ENCODE measurements around the gene RXRB.
"Not testable (repeated sequence)": the region's sequence is repeated elsewhere in the genome, so short reads cannot be mapped to it uniquely, and the experiment has no call there.

RXRB gene

GRCh38 chr6:33200219-33201146, at the start of gene RXRB, which contains the start of gene SLC39A7:
TSS of gene RXRB (minus strand) at chr6:33200665. CDS start at chr6:33200476, 189 bp downstream.
TSS of gene SLC39A7 (plus strand) at chr6:33200867. CDS start at chr6:33201246, 379 bp downstream.
- DNase-seq, result peak; percentile 99

DNA sequence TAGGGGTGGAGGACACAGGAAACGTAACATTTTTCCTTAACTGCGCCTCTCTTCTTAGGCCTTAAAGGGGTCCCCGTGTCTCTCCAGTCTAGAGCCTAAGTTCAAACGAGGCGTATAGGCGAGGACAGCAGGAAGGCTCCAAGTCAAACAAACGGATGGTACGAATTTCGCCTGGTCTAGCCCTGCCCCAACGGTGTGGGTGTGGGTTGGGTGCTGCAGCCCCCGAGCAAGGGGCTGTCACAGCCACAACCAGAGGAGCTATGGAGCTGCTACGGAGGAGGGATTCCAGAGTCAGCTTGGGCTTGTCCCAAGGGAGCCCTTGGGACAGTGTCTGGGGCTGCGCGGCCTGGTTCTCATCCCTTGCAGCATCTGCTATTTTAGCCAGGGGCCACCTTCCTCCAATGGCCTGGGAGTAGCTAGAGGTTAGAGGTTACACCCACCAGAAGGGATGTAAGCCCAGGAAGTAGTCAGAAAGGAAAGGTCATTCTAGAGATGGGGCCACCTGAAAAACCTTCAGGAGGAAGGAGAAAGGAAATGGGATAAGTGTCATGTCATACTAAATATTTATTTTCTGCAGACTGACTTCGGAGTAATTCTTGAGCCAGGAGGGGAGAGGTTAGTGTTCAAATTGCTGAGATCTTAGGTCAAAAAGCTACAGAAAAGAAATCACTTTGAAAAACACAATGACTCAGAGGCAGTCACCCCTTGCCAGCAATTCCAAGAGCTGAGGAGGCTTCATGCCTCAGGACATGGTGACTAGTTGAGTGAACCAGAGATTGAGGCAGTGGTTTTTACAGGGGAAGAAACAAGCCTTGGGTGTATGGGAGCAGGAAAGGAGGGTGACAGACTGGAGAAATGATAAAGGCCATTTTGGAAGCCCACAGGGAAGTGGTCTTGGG, 49.5 kb upstream of the RXRB start:
- DNase-seq, result no peak

GRCh38 chr6:33248932-33249731, 48.7 kb upstream of the RXRB start:
- DNase-seq, result peak; percentile 97

- DNase-seq, result no peak
These were observed 48.1 kb upstream of the RXRB start for GRCh38 chr6:33248643-33248931.

- peak; percentile 72 for DNase-seq
These were observed 47.6 kb upstream of the RXRB start for GRCh38 chr6:33247977-33248642.

- DNase-seq, result no peak
These were observed 43.0 kb upstream of the RXRB start for GRCh38 chr6:33243476-33243875.

DNA sequence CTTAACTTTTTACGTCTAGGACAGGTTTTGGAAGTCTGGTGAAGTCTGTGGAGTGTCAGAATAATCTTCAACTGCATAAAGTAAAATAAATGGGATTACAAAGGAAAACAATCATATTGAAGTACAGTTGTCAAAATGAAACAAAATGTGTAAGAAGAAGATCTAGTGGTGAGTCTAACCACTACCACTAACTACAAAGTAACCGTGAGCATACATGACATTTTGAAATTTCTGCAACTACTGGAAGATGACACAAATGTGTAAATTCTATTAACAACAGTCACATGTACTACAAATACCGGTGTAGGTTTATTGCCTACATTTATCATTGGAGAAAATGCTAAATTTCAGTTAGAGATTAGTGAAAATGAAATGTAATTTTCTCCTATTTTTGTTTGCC, 41.5 kb upstream of the RXRB start:
- DNase-seq, result no peak

- no peak for DNase-seq
These were observed 37.3 kb upstream of the RXRB start for GRCh38 chr6:33237741-33238140.

- DNase-seq, result no peak
These were observed 36.4 kb upstream of the RXRB start for GRCh38 chr6:33236852-33237251.

GRCh38 chr6:33236328-33236727, 35.9 kb upstream of the RXRB start:
- no peak for DNase-seq

GRCh38 chr6:33235221-33235634, 34.8 kb upstream of the RXRB start:
- no peak for DNase-seq

DNA sequence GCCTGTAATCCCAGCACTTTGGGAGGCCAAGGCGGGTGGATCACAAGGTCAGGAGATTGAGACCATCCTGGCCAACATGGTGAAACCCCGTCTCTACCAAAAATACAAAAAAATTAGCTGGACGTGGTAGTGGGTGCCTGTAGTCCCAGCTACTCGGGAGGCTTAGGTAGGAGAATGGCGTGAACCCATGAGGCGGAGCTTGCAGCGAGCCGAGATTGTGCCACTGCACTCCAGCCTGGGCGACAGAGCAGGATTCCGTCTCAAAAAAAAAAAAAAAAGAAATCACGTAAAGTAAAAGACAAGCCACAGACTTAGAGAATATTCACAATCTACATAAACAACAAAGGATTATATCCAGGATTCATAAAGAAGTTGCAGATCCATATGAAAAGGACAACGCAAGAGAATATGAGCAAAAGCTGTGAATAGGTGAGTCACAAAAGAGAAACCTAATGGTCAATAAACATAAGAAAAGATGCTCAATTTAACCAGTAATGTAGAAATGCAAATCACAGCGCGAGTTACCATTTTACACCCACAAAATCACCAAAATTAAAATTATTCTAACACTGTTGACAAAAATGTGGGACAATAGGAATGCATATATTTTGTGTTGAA, 26.1 kb upstream of the RXRB start:
- not testable (repeated sequence) for DNase-seq

- DNase-seq, result no peak
These were observed 17.2 kb upstream of the RXRB start for GRCh38 chr6:33217681-33218080.

GRCh38 chr6:33217246-33217645, 16.8 kb upstream of the RXRB start:
- no peak for DNase-seq

- no peak for DNase-seq
These were observed 15.7 kb upstream of the RXRB start for GRCh38 chr6:33216117-33216649.

- no peak for DNase-seq
These were observed 15.0 kb upstream of the RXRB start for GRCh38 chr6:33215271-33216116.

- no peak for DNase-seq
These were observed 13.5 kb upstream of the RXRB start for GRCh38 chr6:33213989-33214335.

GRCh38 chr6:33213166-33213988, 12.9 kb upstream of the RXRB start:
- no peak for DNase-seq

DNA sequence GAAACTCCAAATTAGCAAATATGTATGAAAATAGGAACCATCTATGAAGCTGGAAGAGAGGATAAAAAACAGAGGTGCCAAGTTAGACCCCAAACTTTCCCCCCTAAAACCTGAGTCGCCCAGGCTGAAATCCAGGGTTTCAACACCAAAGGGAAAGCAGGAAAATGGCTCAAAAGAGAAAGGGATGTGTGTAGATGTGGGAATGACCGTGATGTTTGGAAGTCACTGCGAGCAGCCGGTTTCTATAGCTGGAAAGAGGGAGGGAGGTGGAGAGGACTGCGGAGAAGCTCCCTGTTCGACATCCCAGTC, 12.3 kb upstream of the RXRB start:
- DNase-seq, result no peak
